ENCODE data around the gene TEX2.

The TEX2 gene

DNA sequence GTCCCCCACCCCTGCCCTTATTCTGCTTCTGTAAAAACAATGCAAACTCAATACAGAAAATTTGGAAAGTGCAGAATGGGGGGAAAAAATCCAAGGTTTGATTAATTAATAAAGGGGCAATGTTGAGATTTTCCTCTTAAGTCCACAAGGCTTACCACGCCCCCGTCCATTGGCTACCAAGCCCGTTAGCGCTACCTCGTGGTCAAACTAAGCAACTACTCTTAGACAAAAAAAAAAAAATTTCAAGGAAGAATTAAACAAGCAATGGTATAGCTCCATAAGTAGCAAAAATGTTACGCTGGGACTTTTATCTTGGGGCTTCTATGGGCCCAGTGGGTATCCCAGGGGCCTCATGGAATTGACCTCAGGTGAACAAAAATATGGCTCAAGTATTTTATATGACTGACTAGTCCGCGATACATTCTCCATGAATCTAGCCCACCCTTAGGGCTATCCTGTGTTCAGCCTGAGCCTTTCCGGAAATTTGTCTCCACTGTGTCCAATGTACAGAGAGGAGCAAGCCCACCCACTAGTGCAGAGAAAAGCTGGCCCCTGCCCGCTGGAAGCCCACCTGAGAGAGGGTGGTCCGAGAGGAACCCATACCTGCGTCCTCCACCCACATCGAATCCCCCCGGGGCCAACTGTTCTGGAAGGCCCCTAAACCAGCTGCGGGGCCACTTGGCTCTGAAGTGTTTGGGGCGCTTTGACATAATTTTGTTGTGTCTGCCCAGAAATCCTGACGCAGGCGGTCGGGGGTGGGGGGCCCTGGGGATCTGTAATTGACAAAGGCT is 19.1 kb upstream of the TEX2 start:
- in situ Hi-C loops (cut with HindIII; ENCODE audit: low sequenced_read_pairs), result no loop called here
- DNase-seq (ENCODE audit: low read depth), result peak; percentile 72
- TF ChIP-seq, protein P1, sequence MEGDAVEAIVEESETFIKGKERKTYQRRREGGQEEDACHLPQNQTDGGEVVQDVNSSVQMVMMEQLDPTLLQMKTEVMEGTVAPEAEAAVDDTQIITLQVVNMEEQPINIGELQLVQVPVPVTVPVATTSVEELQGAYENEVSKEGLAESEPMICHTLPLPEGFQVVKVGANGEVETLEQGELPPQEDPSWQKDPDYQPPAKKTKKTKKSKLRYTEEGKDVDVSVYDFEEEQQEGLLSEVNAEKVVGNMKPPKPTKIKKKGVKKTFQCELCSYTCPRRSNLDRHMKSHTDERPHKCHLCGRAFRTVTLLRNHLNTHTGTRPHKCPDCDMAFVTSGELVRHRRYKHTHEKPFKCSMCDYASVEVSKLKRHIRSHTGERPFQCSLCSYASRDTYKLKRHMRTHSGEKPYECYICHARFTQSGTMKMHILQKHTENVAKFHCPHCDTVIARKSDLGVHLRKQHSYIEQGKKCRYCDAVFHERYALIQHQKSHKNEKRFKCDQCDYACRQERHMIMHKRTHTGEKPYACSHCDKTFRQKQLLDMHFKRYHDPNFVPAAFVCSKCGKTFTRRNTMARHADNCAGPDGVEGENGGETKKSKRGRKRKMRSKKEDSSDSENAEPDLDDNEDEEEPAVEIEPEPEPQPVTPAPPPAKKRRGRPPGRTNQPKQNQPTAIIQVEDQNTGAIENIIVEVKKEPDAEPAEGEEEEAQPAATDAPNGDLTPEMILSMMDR (IDR thresholded peaks at IDR 0.05; ENCODE audit: low read depth, low read length, missing control alignments), result peak; percentile 76
- H3K4me3 ChIP-seq (ENCODE audit: low read depth, low read length), result no peak overlapping the region

DNA sequence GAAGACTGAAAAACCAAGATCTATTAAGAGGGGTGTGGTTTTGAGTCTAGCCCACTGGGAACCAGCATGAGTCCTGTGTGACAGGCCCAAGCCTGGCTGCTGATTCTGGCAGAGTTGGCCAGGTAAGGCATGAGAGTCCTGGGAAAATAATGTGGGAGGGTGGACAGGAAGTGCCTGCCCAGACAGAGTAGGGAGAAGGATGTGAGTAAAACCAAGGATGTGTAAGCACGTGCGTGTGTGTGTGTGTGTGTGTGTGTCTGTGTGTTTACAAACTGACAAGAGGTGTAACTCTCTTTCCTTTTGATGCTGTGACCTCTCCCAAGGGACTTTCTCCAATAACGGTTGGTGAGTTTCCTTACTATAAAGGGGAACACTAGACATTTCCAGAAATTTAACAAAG is 15.6 kb upstream of the TEX2 start:
- TF ChIP-seq, protein P1 (IDR thresholded peaks at IDR 0.05; ENCODE audit: low read depth, low read length, missing control alignments), result no peak
- in situ Hi-C loops (cut with HindIII; ENCODE audit: low sequenced_read_pairs), result loop anchor here (10.0 kb wide), 1 partner anchor 254 kb away; the partner anchor contains the start of gene ICAM2
- DNase-seq (ENCODE audit: low read depth), result no peak
- no peak overlapping the region for H3K4me3 ChIP-seq (ENCODE audit: low read depth, low read length)

DNA sequence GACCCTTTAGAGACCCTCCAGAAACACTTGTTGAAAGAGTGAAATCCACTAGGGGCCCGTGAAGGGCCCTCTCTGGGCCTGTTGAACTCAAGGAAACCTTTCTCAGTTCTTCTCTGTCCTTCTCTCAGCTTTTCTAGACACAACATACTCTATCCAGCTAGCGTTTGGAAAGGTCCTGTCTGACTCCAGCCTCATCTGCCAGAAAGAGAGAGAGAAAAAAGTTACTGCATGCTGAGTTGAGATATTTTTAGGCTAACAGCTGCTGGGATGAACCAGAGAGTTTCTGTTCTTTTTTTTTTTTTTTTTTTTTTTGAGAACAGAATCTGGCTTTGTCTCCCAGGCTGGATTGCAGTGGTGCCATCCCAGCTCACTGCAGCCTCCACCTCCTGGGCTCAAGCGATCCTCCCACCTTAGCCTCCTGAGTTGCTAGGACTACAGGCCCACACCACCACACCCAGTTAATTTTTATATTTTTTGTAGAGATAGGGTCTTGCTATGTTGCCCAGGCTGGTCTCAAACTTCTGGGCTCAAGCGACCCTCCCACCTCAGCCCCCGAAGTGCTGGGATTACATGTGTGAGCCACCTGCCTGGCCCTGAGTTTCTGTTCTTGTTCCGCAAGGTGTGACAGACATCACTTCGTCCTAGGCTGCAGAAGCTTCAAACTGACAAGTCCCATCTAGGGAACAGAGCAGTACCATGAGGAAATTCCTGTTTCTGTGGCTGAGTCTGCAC is 14.9 kb upstream of the TEX2 start:
- no peak overlapping the region for H3K4me3 ChIP-seq (ENCODE audit: low read depth, low read length)
- DNase-seq (ENCODE audit: low read depth), result no peak
- in situ Hi-C loops (cut with HindIII; ENCODE audit: low sequenced_read_pairs), result loop anchor here (10.0 kb wide), 1 partner anchor 253 kb away; the partner anchor contains the start of gene ICAM2
- TF ChIP-seq, protein P1 (IDR thresholded peaks at IDR 0.05; ENCODE audit: low read depth, low read length, missing control alignments), result no peak

DNA sequence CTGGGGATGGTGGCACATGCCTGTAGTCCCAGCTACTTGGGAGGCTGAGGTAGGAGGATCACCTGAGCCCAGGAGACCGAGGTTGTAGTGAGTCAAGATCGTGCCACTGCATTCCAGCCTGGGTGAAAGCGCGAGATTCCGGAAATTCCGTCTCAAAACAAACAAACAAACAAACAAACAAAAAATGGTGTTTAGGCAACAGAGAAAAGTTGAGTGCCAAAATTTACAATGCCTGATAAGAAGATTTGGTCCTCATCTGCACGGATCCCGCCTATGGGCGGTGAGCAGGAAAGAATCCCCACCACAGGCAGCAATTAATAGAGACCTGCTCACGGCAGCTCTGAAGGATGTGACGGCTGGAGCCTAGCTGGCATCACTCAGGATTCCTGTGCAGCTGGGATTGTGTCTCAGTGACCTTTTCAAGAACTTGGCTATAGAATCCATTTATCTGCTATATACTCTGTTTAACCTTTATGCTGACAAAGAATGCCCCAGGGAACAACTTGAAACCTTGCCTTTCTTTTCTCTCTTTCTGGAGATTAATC is 14.0 kb upstream of the TEX2 start:
- TF ChIP-seq, protein P1 (IDR thresholded peaks at IDR 0.05; ENCODE audit: low read depth, low read length, missing control alignments), result no peak
- no peak for DNase-seq (ENCODE audit: low read depth)
- no peak overlapping the region for H3K4me3 ChIP-seq (ENCODE audit: low read depth, low read length)
- in situ Hi-C loops (cut with HindIII; ENCODE audit: low sequenced_read_pairs), result loop anchor here (10.0 kb wide), 1 partner anchor 252 kb away; the partner anchor contains the start of gene ICAM2

DNA sequence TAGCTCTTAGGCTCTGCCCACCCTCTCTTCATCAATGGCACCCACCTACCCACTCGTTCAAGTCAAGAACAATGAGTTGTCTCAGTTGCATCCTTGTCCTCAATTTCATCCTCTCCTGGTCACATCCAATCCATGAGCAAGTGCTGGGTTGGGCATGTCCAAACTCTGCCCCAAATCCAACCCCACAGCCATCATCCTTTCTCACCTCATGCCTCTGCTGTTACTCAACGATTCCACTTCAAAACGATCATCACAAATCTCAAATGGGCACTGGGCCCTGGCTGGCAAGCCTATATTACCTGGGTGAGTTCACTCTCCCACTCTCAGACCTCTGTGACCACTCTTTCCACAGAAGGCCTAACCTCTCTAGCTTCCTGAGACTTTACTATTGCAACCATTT is 12.0 kb upstream of the TEX2 start:
- DNase-seq (ENCODE audit: low read depth), result no peak
- H3K4me3 ChIP-seq (ENCODE audit: low read depth, low read length), result no peak overlapping the region
- TF ChIP-seq, protein P1 (IDR thresholded peaks at IDR 0.05; ENCODE audit: low read depth, low read length, missing control alignments), result no peak
- in situ Hi-C loops (cut with HindIII; ENCODE audit: low sequenced_read_pairs), result loop anchor here (10.0 kb wide), 1 partner anchor 250 kb away; the partner anchor contains the start of gene ICAM2

DNA sequence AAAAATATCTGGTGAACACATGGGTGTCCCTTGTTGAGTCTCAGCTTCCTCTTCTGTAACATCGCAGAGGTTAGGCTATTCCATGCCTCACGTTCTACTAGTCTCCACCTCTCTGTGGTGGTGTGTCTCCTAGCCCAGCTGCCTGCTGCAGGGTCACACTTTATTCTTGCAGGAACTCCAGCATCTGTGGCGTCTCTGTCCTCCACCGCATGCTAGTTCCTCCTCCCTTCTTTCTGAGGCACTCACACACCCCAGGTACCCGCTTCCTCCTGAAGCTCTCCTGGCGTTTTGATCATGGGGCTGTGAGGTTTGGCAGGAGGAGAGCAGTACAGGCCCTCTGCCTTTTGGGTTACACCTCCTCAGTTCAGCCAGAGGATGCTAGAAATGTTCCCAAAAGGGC is 9.9 kb upstream of the TEX2 start:
- TF ChIP-seq, protein P1 (IDR thresholded peaks at IDR 0.05; ENCODE audit: low read depth, low read length, missing control alignments), result no peak
- DNase-seq (ENCODE audit: low read depth), result no peak
- in situ Hi-C loops (cut with HindIII; ENCODE audit: low sequenced_read_pairs), result loop anchor here (10.0 kb wide), 1 partner anchor 248 kb away; the partner anchor contains the start of gene ICAM2
- H3K4me3 ChIP-seq (ENCODE audit: low read depth, low read length), result no peak overlapping the region
